ENCODE measurements around the gene UHRF1.

Gene UHRF1

GRCh38 chr19:5006201-5006600, 96.9 kb downstream of the UHRF1 start:
- in situ Hi-C loops (cut with MboI; ENCODE audit: low pct_unique_long_range_greater_than_20kb, low sequenced_read_pairs): no loop called here

GRCh38 chr19:5006821-5007220, 97.5 kb downstream of the UHRF1 start:
- in situ Hi-C loops (cut with MboI; ENCODE audit: low pct_unique_long_range_greater_than_20kb, low sequenced_read_pairs): no loop called here

More at GRCh38 chr19:5006201-5006600, 96.9 kb downstream of the UHRF1 start:
- no peak for DNase-seq

More at GRCh38 chr19:5006821-5007220, 97.5 kb downstream of the UHRF1 start:
- no peak for DNase-seq

Measured in KBM-7 (cell line).